Stimulated activated CD4-positive, alpha-beta T cell treated with anti-CD3 and anti-CD28 coated beads, Interleukin-4, amount 100 ng/mL, for 48 hours (primary cell): ENCODE data around the gene TUBA3E.
"Not testable (repeated sequence)": the region's sequence is repeated elsewhere in the genome, so short reads cannot be mapped to it uniquely, and the experiment has no call there.

ENCODE experiments used
- DNase-seq, 2 donors: peaks; one replicate each; pipeline ENCODE4 v3.0.0-alpha.2; 2020; ENCODE audit warnings: low read depth in 2 of 2

The TUBA3E gene

DNA sequence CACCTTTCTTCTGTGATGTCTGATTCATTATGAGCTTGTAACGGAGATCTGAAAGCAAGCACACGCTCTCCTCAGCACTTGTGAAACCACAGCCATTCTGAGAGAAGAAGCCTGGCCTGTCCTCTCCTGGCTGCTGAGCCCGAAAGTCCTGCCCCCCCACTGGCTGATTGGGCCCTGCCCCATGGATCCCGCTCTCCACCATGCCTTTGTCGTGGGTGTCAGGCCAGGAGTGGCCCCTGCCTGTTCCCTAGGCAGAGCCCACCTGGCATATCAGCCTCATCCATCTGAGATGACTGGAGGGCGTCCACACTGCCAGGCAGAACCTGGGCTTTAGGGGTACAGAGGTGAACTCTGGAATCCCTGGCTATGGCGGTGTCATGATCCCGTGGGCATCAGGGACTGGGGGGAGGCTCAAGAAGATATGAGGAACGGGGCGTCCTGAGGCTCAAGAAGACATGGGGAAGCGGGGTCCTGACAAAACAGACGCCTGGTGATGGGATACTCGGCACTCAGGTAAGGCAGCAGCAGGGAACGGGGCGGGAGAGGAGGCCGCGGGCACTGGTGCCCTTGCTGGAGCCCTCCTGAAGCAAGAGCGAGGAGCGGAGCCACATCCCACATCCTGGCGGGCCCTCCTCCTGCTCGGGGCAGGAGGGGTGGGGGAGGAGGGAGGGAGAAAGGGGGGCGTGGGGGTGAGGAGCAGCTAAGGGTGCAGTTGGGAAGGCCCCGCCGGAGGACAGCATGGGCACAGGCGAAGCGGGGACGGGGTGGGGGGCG lies 54.8 kb downstream of the TUBA3E start:
- DNase-seq = not testable (repeated sequence)

DNA sequence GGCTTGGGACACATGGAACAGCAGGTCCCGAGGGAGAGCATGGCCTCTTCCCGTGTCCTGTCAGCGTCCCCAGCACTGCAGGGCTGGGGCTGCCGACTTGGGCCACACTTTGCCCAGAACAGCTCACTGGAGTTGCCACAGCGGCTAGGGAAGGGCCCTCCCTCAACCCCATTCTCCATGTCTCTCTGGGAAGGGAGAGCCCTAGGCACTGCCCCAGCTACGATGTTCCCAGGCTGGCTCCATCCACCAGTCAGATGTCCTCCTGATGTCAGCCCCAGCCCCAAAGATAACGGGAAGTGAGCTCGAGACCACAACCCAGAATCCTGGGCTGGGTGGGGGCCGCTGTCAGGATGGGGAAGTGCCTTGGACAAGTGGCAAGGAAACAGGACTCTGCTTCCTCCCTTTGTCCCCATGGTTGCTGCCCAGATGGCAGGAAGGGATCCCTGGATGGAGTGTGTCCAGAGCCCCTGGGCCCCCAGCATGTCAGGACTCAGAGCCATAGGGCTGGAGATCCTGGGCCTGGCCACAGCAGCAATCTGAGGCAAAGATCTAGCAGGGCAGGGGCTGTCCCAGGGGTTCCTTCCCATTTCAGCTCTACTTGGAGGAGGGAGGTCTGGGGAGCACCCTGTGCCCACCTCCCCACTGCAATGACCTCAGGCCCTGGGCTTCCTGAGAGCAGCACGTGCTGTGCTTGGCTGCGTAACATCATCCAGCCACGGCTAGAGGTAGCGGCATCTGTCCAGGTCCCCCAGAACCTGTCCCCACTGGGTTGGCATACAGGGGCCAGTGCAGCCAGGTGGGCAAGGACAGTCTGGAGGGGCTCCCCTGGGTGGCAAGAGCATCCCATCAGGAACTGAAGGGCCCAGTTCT lies 55.6 kb downstream of the TUBA3E start:
- DNase-seq = not testable (repeated sequence)
